HG03060 (cell line): ENCODE measurements around the gene KHDC1L.
A peak's percentile ranks its signal among the peaks of the same experiment; 100 is the strongest.
"Not testable (repeated sequence)": the region's sequence is repeated elsewhere in the genome, so short reads cannot be mapped to it uniquely, and the experiment has no call there.

Experiments
- ATAC-seq: cut with Tn5 transposase; IDR thresholded peaks from one replicate; pipeline ENCODE4 v1.9.1; 2021; ENCODE audit warnings: low read depth, moderate number of reproducible peaks; ENCODE audit not compliant: unreplicated experiment

KHDC1L gene

DNA sequence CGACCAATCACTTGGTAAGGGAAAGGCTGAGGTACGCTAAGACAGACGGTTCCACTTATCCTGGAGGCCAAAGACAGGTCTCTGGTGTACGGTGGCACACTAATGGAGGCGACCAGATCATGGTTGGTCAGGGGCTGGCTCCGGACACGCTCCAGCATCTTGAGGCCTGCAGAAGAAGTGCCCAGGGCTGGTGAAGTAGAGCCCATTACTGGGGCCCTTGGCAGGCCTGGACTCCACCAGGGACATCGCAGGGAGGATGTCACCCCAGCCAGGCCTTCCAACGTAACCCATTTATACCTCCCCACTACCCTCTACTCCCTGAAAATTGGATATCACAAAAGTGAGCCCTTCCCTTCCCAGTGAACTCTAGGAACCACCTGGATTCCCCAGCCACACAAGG lies 16.2 kb downstream of the KHDC1L start:
- ATAC-seq, result no peak

DNA sequence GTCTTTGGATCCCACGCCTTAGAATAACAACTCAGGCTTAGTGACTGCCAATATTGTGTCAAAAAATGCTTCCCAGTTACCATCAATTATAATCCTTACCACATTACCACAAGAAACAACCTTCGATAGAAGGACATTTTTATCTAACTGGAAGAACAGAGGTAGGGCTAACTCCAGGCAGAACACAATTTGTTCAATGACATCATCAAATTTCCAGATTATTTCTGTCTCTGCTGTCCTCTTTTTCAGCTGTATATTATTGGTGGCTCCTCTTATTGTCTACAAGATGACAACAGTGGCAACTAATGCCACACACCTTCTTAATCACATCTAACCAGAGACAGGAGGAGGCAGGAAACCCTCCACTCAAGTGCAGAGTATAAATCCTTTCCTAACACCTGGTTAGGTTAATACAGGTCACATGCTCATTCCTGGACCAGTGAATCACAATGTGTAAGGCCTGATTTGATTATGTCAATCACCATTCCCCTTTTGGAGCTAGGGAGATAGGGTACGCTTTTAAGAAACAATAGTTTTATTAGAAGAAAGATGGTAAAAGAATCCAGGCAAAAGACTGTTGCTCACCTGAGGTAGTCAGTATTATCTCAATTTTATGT lies 18.0 kb downstream of the KHDC1L start:
- no peak for ATAC-seq

DNA sequence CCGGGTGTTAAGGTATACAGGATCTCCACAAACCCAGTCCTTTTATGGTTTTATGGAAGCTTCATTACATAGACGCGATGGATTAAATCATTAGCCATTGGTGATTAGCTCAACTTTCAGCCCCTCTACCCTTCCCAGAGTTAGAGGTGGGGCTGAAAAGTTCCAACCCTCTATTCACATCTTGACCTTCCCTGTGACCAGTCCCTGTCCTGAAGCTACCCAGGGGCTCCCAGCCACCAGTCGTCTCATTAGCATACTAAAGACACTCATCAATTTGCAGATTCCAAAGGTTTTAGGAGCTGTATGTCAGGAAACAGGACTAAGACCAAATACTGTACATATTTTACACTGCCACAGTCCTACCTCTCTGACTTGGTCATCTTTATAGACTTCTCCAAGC lies 21.0 kb downstream of the KHDC1L start:
- ATAC-seq, result no peak

DNA sequence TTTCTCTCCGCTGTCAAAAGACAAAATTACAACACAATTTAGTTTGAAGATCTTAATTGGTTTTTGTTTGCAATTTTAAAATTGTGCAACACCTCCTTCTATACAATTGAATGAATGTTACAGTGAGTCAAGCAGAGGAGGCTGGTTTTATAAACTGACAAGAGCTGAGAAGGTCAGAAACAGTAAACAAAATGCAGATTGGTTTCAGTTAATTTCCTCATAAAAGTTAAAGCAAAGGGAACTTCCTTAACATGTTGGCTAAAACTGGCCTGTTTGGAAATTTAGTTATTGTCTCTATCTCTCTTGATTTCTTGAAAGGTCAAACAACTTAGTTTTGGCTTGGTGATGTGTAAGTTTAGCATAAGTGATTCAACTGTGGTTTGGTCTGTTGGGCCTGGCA lies 22.2 kb downstream of the KHDC1L start:
- no peak for ATAC-seq

DNA sequence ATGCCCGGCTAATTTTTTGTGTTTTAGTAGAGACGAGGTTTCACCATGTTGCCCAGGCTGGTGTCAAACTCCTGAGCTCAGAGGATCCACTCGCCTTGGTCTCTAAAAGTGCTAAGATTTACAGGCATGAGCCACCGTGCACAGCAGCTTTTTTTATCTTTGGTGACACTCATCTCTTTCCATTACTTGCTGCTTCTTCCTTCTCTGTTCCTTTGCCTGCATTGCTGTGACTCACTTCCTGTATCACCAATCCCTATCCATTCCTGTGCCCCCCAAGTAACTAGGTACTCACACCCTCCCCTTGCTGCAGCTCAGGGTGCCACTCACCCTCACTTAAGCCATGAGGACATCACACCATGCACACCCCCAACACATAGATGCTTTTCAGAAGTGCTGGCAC lies 24.6 kb downstream of the KHDC1L start:
- no peak for ATAC-seq

DNA sequence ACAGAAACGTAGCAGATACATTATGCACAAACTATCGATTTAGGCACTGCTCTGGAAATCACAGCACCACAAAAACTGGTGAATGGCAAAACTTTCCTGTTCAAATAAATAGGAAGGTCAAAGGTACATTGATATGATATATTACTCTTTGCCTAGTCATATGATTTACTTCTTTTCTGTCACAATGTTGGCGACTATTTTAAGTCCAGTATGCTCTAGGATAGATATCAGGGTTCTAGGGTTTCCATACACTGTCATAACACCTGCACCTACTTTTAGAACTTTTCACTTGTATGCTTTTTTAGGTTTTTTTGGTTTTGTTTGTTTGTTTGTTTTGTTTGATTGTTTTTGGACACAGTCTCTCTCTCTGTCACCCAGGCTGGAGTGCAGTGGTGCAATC lies 25.0 kb downstream of the KHDC1L start:
- ATAC-seq, result no peak

DNA sequence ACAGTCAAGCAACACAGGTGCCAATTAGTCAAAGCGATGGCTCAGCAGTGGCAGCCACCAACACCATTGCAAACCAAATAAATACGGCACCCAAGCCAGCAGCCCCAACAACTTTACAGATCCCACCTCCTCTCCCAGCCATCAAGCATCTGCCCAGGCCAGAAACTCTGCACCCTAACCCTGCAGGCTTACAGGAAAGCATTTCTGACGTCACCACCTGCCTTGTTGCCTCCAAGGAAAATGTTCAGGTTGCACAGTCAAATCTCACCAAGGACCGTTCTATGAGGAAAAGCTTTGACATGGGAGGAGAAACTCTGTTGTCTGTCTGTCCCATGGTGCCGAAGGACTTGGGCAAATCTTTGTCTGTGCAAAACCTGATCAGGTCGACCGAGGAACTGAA lies 30.6 kb downstream of the KHDC1L start:
- ATAC-seq, result no peak

DNA sequence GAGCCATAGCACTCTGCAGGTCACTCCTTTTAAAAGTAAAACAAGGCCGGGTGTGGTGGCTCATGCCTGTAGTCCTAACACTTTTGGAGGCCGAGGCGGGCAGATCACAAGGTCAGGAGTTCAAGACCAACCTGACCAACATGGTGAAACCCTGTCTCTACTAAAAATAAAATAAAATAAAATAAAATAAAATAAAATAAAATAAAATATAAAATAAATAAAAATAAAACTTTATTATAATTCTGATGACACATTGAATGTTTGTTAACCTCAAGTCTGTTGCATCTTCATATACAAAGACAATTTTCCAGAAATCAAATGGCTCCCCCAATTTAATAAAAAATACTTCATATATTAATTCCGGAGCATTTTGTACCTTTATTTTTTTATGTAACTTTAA lies 32.0 kb downstream of the KHDC1L start:
- not testable (repeated sequence) for ATAC-seq

DNA sequence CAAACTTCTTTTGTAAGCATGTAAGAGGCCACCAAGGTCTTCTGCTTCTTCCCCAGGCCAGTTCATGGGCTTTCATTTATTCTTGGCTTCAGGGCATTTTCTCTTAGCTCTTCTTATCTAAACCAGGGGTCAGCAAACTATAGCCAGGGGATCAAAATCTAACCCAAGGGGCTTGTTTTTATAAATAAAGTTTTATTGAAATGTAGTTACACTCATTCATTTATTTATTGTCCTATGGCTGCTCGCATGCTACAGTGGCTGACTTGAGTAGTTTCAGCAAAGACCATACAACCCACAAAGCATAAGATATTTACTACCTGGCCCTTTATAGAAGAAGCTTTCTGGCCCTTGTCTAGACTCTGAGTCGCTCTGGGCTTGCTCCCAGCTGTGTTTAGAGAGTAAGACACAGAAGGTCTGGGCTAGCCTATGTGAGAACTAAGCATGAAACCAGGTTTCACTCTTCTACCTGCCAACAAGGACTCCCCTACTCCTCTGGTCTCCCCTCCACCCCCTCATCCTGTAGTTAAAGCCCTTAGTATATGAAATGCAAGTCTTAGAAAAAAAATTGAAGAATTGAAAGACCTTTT lies 43.2 kb downstream of the KHDC1L start:
- no peak for ATAC-seq

DNA sequence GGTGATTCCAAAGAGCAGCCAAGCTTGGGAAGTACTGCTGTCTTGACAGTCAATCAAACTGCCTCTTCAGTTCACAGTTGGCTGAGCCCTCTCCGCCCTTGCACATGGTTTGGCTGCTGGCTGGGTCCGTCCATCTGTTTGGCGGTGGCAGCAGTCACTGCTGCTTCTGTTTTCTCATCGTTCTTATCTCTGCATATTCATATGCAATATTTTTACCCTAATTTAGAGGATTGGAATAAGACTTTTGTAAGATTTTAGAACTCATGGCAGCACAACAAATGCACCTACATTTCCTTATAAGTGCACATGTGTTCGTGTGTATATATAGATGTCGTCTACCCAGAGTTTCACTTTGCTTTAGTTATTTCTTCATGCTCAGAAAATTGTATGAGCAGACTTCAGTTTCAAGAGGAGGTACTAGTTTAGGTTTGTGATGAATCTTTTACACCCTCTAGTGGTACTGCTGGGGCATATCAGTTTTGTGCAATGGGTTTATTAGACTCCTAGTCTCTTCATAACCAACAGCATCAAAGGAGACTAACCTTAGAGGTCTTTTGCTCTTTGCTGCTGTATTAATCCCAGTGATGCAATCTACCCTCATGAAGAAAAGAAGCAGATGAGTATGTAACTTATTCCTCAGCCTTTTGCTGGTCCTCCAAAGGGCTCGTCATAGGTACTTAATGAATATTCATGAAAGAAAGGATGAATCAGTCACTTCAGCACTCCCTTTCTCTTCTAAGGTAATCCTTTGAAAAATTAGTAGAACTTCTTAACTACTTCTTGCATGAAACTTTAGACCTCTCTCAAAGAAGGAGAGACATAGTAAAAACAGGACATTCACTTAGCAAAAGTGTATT lies 44.3 kb downstream of the KHDC1L start:
- ATAC-seq, result peak; percentile 73

DNA sequence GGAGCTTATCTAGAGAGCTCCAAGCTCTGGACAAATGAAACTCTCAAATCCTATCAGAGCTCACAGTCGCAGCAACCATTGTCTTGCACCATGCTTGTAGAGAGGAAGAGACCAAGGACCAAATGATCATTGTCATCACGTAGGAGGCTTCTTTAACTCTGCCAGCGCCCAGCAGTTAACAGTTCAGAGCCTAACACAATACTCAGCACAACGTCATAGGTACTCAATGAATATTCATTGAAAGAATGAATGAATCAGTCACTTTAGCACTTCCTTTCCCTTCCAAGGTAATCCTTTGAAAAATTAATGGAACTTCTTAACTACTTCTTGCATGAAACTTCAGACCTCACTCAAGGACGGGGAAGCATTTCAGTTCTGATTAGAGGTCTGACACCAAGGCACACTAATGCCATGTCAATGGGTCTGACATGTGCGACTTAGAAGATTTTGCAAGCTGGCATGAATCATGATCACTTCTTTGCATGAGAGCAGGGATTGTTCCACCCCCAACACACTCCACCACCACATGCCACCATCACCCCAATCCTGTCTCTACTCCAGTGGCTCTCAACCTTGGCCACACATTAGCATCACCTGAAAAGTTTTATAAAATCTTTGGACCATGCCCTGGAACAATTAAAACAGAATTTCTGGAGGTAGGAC lies 45.1 kb downstream of the KHDC1L start:
- no peak for ATAC-seq

DNA sequence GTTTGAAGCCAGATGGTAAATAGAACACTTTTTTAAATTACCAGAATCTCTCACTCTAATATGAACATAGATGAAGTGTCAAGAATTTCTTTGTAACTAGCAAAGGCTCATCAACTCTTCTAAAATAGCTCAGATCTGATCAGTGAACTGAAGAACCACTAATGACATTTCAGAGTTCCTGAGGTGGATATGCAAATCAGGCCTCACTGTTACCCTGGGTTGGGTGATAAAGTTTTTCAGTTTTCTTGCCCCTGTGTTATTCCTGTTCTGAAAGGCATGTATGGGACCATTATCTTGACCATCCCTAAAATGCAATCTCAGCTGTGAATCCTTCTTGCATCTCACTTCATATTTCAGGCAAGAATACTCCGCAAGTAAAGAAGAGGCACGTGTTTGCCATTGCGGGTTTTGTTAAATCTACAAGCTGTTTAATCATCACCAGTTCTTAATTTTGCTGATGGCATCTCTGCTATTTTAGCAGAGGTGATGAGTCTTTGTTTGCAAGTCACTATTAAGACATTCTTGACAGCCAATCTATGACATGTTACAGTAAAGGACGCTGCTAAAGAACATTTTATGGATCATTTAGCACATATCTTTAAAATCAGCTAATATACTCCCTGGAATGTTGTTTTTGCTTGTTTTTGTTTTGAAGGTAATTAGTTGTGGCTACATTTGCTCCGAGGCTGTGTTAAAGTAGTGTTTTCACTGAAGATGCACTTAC lies 47.9 kb downstream of the KHDC1L start:
- peak; percentile 69 for ATAC-seq

DNA sequence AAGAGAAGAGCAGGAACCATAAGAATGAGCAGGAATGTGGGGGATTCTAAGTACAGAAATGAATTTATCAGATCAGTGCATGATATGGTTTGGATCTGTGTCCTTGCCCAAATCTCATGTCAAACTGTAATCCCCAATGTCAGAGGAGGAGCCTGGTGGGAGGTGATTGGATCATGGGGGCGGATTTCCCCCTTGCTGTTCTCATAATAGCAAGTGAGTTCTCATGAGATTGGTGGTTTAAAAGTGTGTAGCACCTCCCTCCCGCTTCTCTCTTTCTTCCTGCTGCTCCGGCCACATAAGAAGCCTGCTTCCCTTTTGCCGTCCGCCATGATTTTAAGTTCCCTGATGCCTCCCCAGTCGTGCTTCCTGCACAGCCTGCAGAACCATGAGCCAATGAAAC lies 49.2 kb downstream of the KHDC1L start:
- no peak for ATAC-seq

DNA sequence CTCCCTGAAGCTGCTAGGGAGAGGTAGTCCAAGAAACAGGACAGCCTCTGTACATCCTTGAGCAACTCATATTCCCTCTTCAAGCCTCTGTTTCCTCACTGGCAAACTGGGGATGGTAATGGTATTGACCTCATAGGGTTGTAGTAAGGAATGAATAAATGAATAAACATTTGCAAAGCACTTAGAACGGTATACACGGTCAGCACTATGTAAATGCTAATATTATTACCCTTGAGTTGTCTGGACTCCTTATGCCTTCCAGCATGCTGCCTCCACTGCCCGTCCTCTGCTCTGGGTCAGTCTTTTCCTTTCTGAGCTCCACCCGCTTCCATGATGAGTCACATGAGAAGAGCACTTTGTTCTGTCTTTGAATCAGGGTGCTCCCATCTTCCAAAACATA lies 50.6 kb downstream of the KHDC1L start:
- ATAC-seq, result no peak
